Measurements from ENCODE around the gene LKAAEAR1.

LKAAEAR1 gene

GRCh38 chr20:64104667-64105451 is 20.7 kb upstream of the LKAAEAR1 start:
- Mint-ChIP-seq H3K4me3 (no peak overlapping the region), H3K4me1 (peaks cover 38% of the 10 kb centered on the region), H3K9me3 (no peaks in the 10 kb centered on the region), H3K27me3 (peaks cover 32% of the 10 kb centered on the region), H3K27ac (peak overlapping the region in 1 of 2 donors; percentile 9)
- DNase-seq (peak; percentile 2 to 8), ATAC-seq (no peak)

- Mint-ChIP-seq H3K4me3 (no peak overlapping the region), H3K9me3 (no peaks in the 10 kb centered on the region), H3K27ac (peak overlapping the region in 1 of 2 donors; percentile 69), H3K27me3 (peaks cover 32% of the 10 kb centered on the region), H3K4me1 (peaks cover 42% of the 10 kb centered on the region)
- DNase-seq (peak in 1 of 2 donors; percentile 0), ATAC-seq (no peak)
These were observed 19.9 kb upstream of the LKAAEAR1 start for GRCh38 chr20:64103871-64104666.

GRCh38 chr20:64102647-64103354 is 18.6 kb upstream of the LKAAEAR1 start:
- H3K27ac Mint-ChIP-seq, result no peak overlapping the region
- ATAC-seq (no peak), DNase-seq (peak in 1 of 2 donors; percentile 10)
- H3K4me3 Mint-ChIP-seq, result peak overlapping the region; percentile 79 to 86
- no peaks in the 10 kb centered on the region for H3K9me3 Mint-ChIP-seq
- H3K27me3 Mint-ChIP-seq, result peaks cover 32% of the 10 kb centered on the region
- peaks cover 42% of the 10 kb centered on the region for H3K4me1 Mint-ChIP-seq

- ATAC-seq (peak; percentile 68), DNase-seq (peak; percentile 73 to 77)
- peak overlapping the region; percentile 79 to 86 for H3K4me3 Mint-ChIP-seq
- H3K4me1 Mint-ChIP-seq, result peaks cover 37% of the 10 kb centered on the region
- no peak overlapping the region for H3K27ac Mint-ChIP-seq
- peaks cover 0 to 1% of the 10 kb centered on the region in 2 donors for H3K9me3 Mint-ChIP-seq
- peaks cover 32% of the 10 kb centered on the region for H3K27me3 Mint-ChIP-seq
These were observed 17.8 kb upstream of the LKAAEAR1 start for GRCh38 chr20:64101731-64102621.

GRCh38 chr20:64100946-64101688 is 16.9 kb upstream of the LKAAEAR1 start:
- peaks cover 0 to 5% of the 10 kb centered on the region in 2 donors for H3K9me3 Mint-ChIP-seq
- H3K27ac Mint-ChIP-seq, result no peak overlapping the region
- no peak for ATAC-seq
- H3K4me3 Mint-ChIP-seq, result peak overlapping the region; percentile 53 to 56
- H3K4me1 Mint-ChIP-seq, result peaks cover 37% of the 10 kb centered on the region
- no peak for DNase-seq
- peaks cover 32% of the 10 kb centered on the region for H3K27me3 Mint-ChIP-seq

- peaks cover 37% of the 10 kb centered on the region for H3K4me1 Mint-ChIP-seq
- no peak for DNase-seq
- no peak overlapping the region for H3K27ac Mint-ChIP-seq
- peaks cover 0 to 5% of the 10 kb centered on the region in 2 donors for H3K9me3 Mint-ChIP-seq
- peak; percentile 21 for ATAC-seq
- peaks cover 32% of the 10 kb centered on the region for H3K27me3 Mint-ChIP-seq
- peak overlapping the region in 1 of 2 donors; percentile 19 for H3K4me3 Mint-ChIP-seq
These were observed 16.3 kb upstream of the LKAAEAR1 start for GRCh38 chr20:64100566-64100888.

- peaks cover 0 to 5% of the 10 kb centered on the region in 2 donors for H3K9me3 Mint-ChIP-seq
- peaks cover 32% of the 10 kb centered on the region for H3K27me3 Mint-ChIP-seq
- peaks cover 37% of the 10 kb centered on the region for H3K4me1 Mint-ChIP-seq
- peak overlapping the region; percentile 22 to 38 for H3K4me3 Mint-ChIP-seq
- ATAC-seq, result peak; percentile 84
- DNase-seq, result peak in 1 of 2 donors; percentile 70
- H3K27ac Mint-ChIP-seq, result peak overlapping the region in 1 of 2 donors; percentile 77
These were observed 15.8 kb upstream of the LKAAEAR1 start for GRCh38 chr20:64099880-64100565.

- H3K27ac Mint-ChIP-seq, result no peak overlapping the region
These were observed 15.0 kb upstream of the LKAAEAR1 start for GRCh38 chr20:64099086-64099786.

GRCh38 chr20:64098471-64099013 is 14.3 kb upstream of the LKAAEAR1 start:
- DNase-seq, result no peak
- Mint-ChIP-seq H3K4me3 (no peak overlapping the region), H3K9me3 (peaks cover 0 to 5% of the 10 kb centered on the region in 2 donors), H3K27me3 (peaks cover 25% of the 10 kb centered on the region), H3K4me1 (peaks cover 37% of the 10 kb centered on the region), H3K27ac (no peak overlapping the region)
- no peak for ATAC-seq

More at GRCh38 chr20:64099086-64099786, 15.0 kb upstream of the LKAAEAR1 start:
- H3K4me1 Mint-ChIP-seq, result peaks cover 37% of the 10 kb centered on the region
- peaks cover 32% of the 10 kb centered on the region for H3K27me3 Mint-ChIP-seq
- H3K4me3 Mint-ChIP-seq, result no peak overlapping the region
- H3K9me3 Mint-ChIP-seq, result peaks cover 0 to 5% of the 10 kb centered on the region in 2 donors
- ATAC-seq (no peak), DNase-seq (no peak)

- ATAC-seq (no peak), DNase-seq (no peak)
- Mint-ChIP-seq H3K27ac (no peak overlapping the region), H3K4me1 (peaks cover 27% of the 10 kb centered on the region), H3K9me3 (peaks cover 0 to 5% of the 10 kb centered on the region in 2 donors), H3K27me3 (peaks cover 7% of the 10 kb centered on the region), H3K4me3 (no peak overlapping the region)
These were observed 12.3 kb upstream of the LKAAEAR1 start for GRCh38 chr20:64096535-64096934.

- Mint-ChIP-seq H3K4me3 (no peak overlapping the region), H3K4me1 (peaks cover 21% of the 10 kb centered on the region), H3K27ac (no peak overlapping the region), H3K9me3 (peaks cover 0 to 5% of the 10 kb centered on the region in 2 donors), H3K27me3 (peaks cover 1% of the 10 kb centered on the region)
- ATAC-seq, result no peak
- no peak for DNase-seq
These were observed 11.7 kb upstream of the LKAAEAR1 start for GRCh38 chr20:64095927-64096326.

GRCh38 chr20:64095455-64095854 is 11.3 kb upstream of the LKAAEAR1 start:
- no peak for DNase-seq
- Mint-ChIP-seq H3K4me1 (peaks cover 16% of the 10 kb centered on the region), H3K9me3 (peaks cover 0 to 5% of the 10 kb centered on the region in 2 donors), H3K27ac (no peak overlapping the region), H3K4me3 (no peak overlapping the region), H3K27me3 (no peaks in the 10 kb centered on the region)
- ATAC-seq, result no peak

- H3K9me3 Mint-ChIP-seq, result peaks cover 0 to 5% of the 10 kb centered on the region in 2 donors
- no peak overlapping the region for H3K4me3 Mint-ChIP-seq
- DNase-seq, result no peak
- ATAC-seq, result peak; percentile 26
- no peak overlapping the region for H3K27ac Mint-ChIP-seq
- peaks cover 5% of the 10 kb centered on the region for H3K4me1 Mint-ChIP-seq
- no peaks in the 10 kb centered on the region for H3K27me3 Mint-ChIP-seq
These were observed 8.9 kb upstream of the LKAAEAR1 start for GRCh38 chr20:64093013-64093503.

All from stimulated activated naive CD8-positive, alpha-beta T cell treated with anti-CD3 and anti-CD28 coated beads, Interleukin-15, amount 100 ng/mL, for 72 hours (primary cell).